Measurements from ENCODE around the gene NT5DC3. TPM values are rescaled to one million over a fixed set of nuclear protein-coding genes. Genes with fewer than 3 reads are reported as not detected.

The NT5DC3 gene
- total RNA-seq, 1 donor from 2014 or later = 6.6 TPM

- H3K27ac ChIP-seq = peak overlapping the region in 1 of 2 donors; percentile 67
- no peak for DNase-seq (ENCODE audit: low spot score in 2 of 2)
- intact Hi-C loops (cut with DNase I) = loop anchor here (5.0 kb wide), 1 partner anchor 57 kb away; no protein-coding TSS in a partner anchor
- no peaks in the 10 kb centered on the region for H3K27me3 ChIP-seq
- H3K4me1 ChIP-seq = peaks cover 4 to 22% of the 10 kb centered on the region in 2 donors
- no peak overlapping the region for H3K4me3 ChIP-seq
- H3K9me3 ChIP-seq = peaks cover 0 to 5% of the 10 kb centered on the region in 2 donors
- H3K36me3 ChIP-seq = no peaks in the 10 kb centered on the region
- TF ChIP-seq CTCF (IDR thresholded peaks at IDR 0.05) = no peak
These were observed 23.7 kb upstream of the NT5DC3 start for GRCh38 chr12:103864710-103865109.

GRCh38 chr12:103858953-103859601 lies 18.0 kb upstream of the NT5DC3 start:
- no peak overlapping the region for H3K4me3 ChIP-seq
- peaks cover 6 to 12% of the 10 kb centered on the region in 2 donors for H3K4me1 ChIP-seq
- H3K36me3 ChIP-seq = no peaks in the 10 kb centered on the region
- H3K27me3 ChIP-seq = no peaks in the 10 kb centered on the region
- DNase-seq (ENCODE audit: low spot score in 2 of 2) = peak; percentile 68 to 95
- no peak for TF ChIP-seq CTCF (IDR thresholded peaks at IDR 0.05)
- H3K9me3 ChIP-seq = no peaks in the 10 kb centered on the region
- H3K27ac ChIP-seq = peak overlapping the region; percentile 86 to 89
- intact Hi-C loops (cut with DNase I) = loop anchor here (1.0 to 10.0 kb wide), 2 partner anchors 18 to 836 kb away; partner anchors contain the start of gene NT5DC3

- Histone ChIP-seq H3K27ac (peak overlapping the region; percentile 86 to 89), H3K9me3 (no peaks in the 10 kb centered on the region), H3K36me3 (no peaks in the 10 kb centered on the region), H3K27me3 (no peaks in the 10 kb centered on the region), H3K4me1 (peaks cover 6 to 12% of the 10 kb centered on the region in 2 donors), H3K4me3 (no peak overlapping the region)
- TF ChIP-seq CTCF (IDR thresholded peaks at IDR 0.05) = no peak
- intact Hi-C loops (cut with DNase I) = loop anchor here (10.0 kb wide), 1 partner anchor 836 kb away; no protein-coding TSS in a partner anchor
- DNase-seq (ENCODE audit: low spot score in 2 of 2) = no peak
These were observed 17.3 kb upstream of the NT5DC3 start for GRCh38 chr12:103858335-103858734.

GRCh38 chr12:103857164-103857563 lies 16.1 kb upstream of the NT5DC3 start:
- Histone ChIP-seq H3K9me3 (no peaks in the 10 kb centered on the region), H3K27me3 (no peaks in the 10 kb centered on the region), H3K36me3 (no peaks in the 10 kb centered on the region), H3K4me1 (peaks cover 6 to 12% of the 10 kb centered on the region in 2 donors), H3K4me3 (no peak overlapping the region), H3K27ac (no peak overlapping the region)
- intact Hi-C loops (cut with DNase I) = loop anchor here (10.0 kb wide), 1 partner anchor 838 kb away; no protein-coding TSS in a partner anchor
- no peak for TF ChIP-seq CTCF (IDR thresholded peaks at IDR 0.05)
- no peak for DNase-seq (ENCODE audit: low spot score in 2 of 2)

- Histone ChIP-seq H3K9me3 (no peaks in the 10 kb centered on the region), H3K4me3 (no peak overlapping the region), H3K4me1 (peaks cover 6 to 16% of the 10 kb centered on the region in 2 donors), H3K27ac (no peak overlapping the region), H3K27me3 (no peaks in the 10 kb centered on the region), H3K36me3 (no peaks in the 10 kb centered on the region)
- no peak for TF ChIP-seq CTCF (IDR thresholded peaks at IDR 0.05)
- no peak for DNase-seq (ENCODE audit: low spot score in 2 of 2)
- intact Hi-C loops (cut with DNase I) = loop anchor here (10.0 kb wide), 1 partner anchor 839 kb away; no protein-coding TSS in a partner anchor
These were observed 15.0 kb upstream of the NT5DC3 start for GRCh38 chr12:103855896-103856657.

Data from ascending aorta (tissue), 2 donors.